Measurements from ENCODE around the gene C3orf52.

DNA sequence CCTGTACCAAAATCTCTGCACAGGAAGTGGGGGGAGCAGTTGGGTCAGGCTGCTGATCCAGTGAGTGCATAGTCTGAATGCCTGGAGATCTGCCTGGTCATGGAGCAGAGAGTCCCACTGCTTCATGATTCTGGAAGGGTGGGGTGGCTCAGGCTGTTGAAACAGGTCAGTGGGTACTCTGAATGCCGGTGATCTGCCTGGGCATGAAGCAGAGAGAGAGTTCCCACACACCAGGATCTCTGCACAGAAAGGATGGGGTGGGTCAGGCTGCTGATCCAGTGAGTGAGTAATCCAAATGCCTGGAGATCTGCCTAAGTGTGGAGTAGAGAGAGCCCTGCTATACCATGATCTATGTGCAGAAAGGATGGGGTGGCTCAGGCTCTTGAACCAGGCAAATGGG lies 62.9 kb downstream of the C3orf52 start:
- TF ChIP-seq, protein P1, sequence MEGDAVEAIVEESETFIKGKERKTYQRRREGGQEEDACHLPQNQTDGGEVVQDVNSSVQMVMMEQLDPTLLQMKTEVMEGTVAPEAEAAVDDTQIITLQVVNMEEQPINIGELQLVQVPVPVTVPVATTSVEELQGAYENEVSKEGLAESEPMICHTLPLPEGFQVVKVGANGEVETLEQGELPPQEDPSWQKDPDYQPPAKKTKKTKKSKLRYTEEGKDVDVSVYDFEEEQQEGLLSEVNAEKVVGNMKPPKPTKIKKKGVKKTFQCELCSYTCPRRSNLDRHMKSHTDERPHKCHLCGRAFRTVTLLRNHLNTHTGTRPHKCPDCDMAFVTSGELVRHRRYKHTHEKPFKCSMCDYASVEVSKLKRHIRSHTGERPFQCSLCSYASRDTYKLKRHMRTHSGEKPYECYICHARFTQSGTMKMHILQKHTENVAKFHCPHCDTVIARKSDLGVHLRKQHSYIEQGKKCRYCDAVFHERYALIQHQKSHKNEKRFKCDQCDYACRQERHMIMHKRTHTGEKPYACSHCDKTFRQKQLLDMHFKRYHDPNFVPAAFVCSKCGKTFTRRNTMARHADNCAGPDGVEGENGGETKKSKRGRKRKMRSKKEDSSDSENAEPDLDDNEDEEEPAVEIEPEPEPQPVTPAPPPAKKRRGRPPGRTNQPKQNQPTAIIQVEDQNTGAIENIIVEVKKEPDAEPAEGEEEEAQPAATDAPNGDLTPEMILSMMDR (IDR thresholded peaks at IDR 0.05): no peak
- TF ChIP-seq POLR2A (IDR thresholded peaks at IDR 0.05): no peak

Data from thyroid gland (tissue), 4 donors.